Measurements from ENCODE around the gene CACNA1I.

CACNA1I gene

DNA sequence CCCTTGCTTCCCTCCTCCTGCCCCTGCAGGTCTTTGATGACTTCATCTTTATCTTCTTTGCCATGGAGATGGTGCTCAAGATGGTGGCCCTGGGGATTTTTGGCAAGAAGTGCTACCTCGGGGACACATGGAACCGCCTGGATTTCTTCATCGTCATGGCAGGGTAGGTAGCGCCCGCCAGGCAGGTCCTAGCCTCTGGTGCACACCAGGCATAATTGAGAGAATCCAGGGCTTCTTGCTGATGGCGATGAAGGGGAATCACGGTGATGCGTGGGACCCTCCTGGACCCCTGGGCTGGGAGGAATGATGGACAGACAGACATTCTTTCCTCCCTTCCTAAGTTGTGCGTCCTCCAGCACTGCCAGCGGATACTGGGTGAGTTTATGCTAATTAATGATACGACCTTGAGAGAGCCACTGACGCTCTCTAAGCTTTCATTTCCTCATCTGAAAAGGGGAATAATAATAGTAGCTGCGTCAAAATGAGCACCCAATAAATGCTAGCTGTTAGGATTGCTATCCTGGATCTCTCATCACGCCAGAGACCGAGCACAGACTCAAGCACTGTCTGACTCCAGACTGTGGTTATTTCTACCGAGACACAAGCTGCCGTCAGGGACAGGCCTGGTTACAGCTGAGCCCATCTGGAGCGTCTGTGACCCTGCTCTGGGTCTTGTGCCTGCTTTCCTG lies 30.1 kb downstream of the CACNA1I start:
- DNase-seq: no peak

DNA sequence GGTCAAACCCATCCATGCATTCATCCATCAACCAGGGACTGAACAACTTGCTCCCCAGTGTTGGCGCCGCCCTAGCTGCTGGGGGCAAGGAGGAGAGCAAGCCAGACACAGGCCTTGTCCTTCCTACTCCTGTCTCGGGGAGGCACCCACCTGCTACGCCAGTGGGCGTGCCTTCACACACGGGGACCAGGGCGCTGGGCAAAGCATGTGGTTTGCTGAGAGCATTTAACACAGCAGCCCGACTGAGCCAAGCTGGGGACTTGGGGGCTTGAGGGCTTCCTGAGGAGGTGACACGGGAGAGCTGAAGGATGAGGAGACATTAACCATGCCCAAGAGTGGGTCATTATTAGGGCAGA lies 30.6 kb downstream of the CACNA1I start:
- DNase-seq: no peak

- DNase-seq: no peak
These were observed 32.8 kb downstream of the CACNA1I start for GRCh38 chr22:39603345-39603744.

DNA sequence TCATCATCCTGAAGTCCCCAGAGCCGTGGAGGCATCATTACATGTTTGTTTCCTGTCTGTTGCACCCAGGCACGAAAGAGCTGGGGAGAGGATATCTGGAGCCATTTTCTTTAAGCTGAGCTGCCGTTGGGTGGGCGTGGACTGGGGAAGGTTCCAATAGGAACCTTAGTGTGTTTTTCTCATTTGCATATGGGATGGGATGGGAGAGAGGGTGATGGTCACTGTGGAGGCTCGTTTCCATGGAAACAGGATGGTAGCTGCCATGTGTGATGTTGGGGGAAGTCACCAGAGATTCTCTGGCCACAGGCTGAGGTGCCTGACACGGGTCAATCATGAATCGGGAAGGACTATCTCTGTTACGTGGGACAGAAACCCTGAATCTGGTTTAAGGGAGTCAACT lies 39.7 kb downstream of the CACNA1I start:
- no peak for DNase-seq

DNA sequence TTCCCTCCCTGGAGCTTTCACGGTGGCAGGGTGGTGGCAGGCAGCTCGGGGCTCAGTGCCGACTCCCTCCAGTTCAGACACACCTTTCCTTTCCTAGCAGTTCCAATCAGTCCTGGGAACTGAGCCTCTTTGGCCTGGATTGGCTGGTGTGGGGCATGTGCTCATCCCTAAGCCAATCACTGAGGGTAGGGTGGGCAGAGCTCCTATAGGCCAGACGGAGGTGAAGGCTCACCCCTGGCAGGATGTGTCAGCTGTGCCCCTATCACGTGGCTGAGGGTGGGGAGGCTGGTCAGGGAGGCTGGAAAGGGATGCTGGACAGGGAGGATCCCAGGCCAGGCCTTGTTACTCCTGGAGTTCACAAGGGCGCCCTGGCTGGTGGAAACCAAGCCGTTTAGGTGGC lies 40.2 kb downstream of the CACNA1I start:
- DNase-seq: no peak

DNA sequence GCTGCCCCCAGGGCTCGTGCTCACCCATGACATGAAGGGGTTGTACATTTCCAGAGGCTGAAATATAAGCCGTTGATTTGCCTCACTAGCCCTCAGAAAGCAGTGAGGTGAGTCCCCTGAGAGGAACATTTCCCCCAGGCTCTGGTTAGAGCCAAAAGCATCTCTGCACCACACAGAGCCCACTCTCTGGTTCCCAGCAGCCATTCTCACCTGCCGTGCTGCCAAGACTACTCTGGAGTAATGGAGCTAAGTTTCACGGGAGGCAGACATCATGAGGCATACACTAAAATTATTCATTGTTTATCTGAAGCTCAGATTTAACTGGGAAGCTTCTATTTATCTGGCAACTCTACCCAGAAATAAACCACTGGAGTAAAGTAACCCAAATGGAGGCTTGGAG lies 40.8 kb downstream of the CACNA1I start:
- no peak for DNase-seq

- DNase-seq: peak; percentile 48
These were observed 42.4 kb downstream of the CACNA1I start for GRCh38 chr22:39612811-39613548.

DNA sequence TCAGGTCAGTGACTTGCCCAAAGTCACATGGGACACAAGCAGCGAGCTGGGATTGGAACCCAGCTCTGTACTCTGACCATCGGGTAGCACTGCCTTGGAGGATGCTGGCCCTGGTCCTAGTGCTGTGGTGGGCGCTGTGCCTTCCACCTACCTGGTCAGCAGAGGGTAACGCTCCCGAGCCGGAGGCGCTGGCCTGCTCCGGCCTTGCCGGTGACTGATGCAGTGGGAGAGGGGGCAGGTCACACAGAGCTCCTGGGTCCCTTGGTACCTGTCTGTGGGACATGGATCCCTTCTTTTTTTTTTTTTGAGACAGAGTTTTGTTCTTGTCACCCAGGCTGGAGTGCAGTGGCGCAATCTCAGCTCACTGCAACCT lies 43.0 kb downstream of the CACNA1I start:
- no peak for DNase-seq

- DNase-seq: no peak
These were observed 43.9 kb downstream of the CACNA1I start for GRCh38 chr22:39614442-39614841.

- no peak for DNase-seq
These were observed 45.5 kb downstream of the CACNA1I start for GRCh38 chr22:39616051-39616450.

DNA sequence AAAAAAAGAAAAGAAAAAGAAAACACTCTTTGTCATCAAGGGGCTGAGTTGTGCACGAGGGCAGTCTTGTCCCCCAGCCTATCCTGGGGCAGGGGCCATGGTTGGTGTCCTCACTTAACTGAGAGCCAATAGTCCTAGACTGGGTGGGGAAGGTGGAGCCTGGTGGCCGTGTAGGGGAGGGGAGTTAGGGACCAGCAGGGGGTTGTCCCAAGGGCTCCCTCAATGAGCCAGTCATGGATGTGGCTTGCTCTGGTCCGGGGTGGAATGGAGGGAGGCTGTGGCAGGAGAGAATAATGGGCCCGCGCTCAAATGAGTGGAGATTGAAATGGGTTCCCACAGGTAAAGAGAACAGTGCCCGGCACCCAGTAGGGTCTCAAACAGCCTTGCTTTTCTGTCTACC lies 46.2 kb downstream of the CACNA1I start:
- no peak for DNase-seq

DNA sequence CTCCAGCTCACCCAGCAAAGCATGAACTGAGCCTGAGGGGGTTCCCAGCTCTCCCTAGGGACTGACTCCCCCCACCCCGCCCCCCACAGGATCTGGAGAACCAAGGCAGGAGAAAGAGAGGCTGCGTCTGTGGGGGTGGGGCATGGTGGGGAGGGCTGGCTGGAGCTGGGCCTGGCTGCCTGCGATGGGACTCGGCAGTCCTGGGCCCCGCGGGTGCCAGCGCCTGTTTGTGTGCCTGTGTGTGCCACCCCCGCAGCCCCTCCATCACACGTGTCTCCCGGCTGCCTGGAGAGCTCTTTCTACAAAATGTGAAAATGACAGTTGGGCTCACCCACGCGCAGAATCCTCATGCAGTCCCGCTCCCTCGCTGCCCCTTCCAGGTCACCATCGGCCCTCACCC lies 46.8 kb downstream of the CACNA1I start:
- DNase-seq: no peak

GRCh38 chr22:39617970-39618757 lies 47.6 kb downstream of the CACNA1I start:
- DNase-seq: no peak

DNA sequence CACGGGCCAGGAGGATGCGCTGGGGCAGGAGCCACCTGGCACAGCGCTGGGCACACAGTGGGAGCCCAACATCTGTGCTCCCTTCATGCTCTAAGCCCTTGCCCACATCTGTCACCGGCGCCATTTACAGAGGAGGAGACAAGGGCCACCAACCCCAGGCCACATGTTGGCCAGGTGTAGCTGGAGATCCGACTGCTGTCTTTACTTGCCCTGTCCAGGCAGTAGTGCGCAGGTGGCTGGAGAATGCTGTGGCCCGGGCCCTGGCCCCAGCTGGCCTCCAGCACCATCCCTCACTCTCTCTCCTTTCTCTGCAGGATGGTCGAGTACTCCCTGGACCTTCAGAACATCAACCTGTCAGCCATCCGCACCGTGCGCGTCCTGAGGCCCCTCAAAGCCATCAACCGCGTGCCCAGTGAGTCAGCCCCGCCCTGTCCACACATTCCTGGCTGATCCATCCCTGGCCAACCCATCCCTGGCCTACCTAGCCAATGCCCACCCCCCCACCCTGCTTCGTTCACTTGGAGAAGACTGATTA lies 48.5 kb downstream of the CACNA1I start:
- no peak for DNase-seq

DNA sequence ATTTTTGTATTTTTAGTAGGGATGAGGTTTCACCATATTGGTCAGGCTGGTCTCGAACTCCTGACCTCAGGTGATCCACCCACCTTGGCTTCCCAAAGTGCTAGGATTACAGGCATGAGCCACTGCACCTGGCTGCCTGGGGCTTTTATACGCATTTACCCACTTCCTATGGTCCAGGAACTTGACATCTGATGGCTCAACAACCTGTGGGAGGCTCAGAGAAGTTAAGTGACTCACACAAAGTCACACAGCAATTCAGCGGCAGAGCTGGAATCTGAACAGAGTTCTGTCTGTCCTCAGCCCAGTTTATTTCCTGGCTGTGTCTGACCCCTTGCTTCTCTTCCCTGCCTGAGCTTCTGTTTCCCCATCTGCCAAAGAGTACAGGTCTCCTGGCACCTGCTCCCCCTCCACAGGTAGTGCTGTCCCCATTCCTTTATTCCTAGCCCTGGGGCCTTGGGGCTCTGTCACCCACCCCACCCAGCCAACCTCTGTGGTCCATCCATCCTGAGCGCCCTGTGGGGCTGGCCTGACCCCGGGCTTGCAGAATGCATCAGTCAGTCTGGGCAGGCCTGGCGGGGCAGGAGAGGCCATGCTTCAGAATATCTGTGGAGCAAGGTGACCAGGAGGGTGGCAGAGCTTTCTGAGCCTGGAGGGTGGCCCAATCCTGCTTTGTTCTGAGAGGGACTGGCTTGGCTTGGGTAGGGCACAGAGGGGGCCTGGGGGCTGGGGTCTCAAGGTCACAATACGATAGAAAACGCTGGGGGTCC lies 50.6 kb downstream of the CACNA1I start:
- no peak for DNase-seq

GRCh38 chr22:39621826-39622225 lies 51.3 kb downstream of the CACNA1I start:
- DNase-seq: no peak

DNA sequence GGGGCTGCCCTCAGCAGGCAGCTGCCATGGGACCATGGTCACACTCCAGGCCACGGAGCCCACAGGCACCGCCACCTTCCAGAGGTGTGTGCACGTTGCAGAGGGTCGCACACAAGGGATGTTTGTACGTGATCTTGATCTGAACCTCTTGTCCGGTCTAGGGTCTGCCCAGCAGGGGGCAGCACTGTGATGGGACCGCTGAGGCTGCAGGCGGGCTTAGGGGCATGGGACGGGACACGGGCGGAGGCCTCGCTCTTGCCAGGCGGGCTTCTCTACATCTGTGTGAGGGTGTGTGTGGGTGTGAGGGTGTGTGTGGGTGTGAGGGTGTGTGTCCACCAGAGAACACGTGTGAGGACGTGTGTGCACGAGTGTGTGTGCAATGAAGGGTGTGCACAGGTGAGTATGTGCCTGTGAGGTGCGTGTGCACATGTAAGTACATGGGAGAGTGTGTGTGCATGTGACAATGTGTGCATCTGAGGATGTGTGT lies 52.4 kb downstream of the CACNA1I start:
- peak; percentile 70 for DNase-seq

DNA sequence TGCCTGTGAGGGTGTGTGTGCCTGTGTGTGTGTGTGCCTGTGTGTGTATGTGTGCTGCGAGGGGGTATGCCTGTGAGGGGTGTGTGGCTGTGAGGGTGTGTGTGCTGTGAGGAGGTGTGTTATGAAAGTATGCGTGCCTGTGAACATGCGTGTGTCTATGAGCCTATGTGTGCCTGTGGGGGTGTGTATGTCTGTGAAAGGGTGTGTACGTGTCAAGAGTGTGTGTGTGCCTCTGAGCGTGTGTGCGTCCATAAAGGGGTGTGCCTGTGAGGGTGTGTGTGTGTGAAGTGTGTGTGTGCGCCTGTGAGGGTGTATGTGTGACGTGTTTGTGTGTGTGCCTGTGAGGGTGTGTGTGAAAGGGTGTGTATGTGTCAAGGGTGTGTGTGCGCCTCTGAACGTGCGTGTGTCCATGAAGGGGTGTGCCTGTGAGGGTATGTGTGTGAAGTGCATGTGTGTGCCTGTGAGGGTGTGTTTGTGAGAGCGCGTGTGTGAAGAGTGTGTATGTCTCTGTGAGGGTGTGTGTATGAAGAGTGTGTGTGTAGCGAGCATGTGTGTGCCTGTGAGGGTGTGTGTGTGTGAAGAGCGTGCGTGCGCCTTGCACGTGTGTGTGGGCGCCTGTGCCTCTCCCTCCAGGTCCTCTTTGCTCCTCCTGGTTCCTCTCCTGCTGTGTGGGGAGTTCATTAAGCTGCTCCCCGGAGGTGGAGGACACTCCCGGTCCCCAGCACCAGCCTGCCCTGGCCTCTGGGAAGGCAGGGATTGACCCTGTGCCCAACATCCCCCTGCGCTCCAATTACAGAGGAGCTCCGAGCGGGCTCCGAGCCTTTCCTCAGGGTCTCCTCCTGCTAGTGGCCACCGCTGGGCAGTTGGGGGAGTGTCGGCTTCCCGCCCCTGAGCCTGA lies 53.3 kb downstream of the CACNA1I start:
- DNase-seq: no peak

DNA sequence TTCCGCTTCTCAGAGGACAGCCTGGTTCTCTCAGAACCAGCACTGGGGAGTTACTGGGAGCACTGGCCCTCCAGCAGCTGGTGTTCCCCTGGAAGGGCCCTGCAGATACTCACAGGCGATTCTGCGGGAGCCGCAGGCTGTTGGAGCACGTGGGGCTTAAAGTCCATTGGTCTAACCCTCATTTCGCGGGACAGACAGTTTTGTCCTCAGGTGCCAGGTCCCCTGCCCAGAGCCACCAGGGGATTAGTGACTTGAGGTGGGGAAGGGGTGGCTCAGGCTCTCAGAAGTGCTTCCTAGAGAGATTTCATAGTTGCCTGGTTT lies 53.9 kb downstream of the CACNA1I start:
- DNase-seq: no peak

DNA sequence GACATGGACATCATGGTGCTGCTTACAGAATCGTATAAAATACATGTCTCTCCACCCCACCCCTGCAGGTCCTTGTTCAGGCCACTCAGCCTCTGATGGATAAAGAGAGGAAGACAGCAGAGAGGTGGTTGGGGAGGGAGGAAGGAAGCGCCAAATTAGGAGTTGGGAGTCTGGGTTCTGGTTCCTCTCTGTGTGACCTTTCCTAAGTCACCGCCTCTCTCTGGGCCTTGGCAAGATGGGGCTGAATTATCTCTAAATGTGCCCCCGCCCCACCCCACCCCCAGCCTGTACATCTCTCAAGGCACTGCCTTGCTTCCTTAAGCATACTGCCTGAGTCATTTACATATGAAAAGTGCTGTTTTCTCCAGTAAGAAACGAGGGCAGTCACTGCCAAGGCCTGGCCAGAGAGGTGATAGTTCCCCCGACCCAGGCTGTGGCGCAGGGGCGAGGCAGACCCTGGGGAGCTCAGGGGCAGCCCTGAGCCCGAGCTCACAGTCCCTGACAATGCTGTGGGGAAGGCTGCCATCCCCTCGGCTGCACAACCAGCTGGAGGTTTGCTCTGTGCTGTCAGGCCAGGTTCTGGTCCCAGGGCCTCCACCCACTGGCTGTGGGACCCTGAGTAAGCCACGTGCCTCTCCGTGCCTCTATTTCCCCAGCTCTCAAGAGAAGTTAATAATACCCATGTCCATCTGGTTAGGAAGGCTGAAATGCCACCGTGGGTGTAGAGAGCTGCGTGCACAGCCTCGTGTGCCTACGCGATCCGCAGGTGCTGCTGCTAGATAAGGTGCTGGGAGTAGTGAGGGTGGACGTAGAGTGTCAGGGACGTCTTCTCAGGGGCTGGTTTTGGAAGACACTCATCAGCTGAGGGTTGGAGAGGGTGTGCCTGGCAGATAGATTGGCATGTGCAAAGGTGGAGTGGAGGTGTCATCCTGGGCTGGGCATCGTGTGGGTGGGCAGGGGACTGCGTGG lies 55.3 kb downstream of the CACNA1I start:
- DNase-seq: no peak

DNA sequence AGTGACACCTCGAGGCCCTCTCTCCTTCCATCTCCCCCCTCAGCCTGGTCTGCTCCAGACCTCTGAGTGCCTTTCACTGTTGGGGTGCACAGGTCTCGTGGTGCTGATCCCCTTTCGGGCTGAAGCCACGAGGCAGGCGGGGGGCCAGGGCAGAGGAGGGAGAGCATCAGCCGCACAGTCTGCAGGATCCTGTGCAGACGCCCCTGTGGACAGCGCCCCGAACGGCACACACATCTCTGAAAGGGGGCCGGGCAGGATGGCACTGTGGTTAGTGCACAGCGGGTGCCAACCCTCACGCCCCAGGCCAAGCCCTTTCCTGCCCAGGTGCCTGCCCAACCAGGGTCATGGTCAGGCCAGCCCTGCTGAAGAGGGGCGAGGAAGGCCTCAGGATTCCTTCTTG lies 56.7 kb downstream of the CACNA1I start:
- no peak for DNase-seq
